ENCODE results near the gene TCF7L1. TPM values are rescaled to one million over a fixed set of nuclear protein-coding genes. Genes with fewer than 3 reads are reported as not detected.

Gene TCF7L1
- total RNA-seq, 2 experiments from 2014 or later = not detected

- TF ChIP-seq EZH2phosphoT487 (IDR thresholded peaks at IDR 0.05; ENCODE audit: borderline replicate concordance, low read depth, low read length) = no peak
- TF ChIP-seq CTCF (conservative IDR thresholded peaks at IDR 0.05; ENCODE audit: low read length) = peak; percentile 56
Measured at GRCh38 chr2:85215081-85215447, 81.9 kb downstream of the TCF7L1 start.

GRCh38 chr2:85215448-85216401 lies 82.5 kb downstream of the TCF7L1 start:
- no peak overlapping the region for H3K27ac ChIP-seq (ENCODE audit: low read depth, low read length, poor library complexity, severe bottlenecking)
- no peaks in the 10 kb centered on the region for H3K9me3 ChIP-seq (ENCODE audit: low read length)
- H3K79me2 ChIP-seq (ENCODE audit: insufficient read depth, low read depth, low read length) = no peaks in the 10 kb centered on the region
- intact Hi-C loops (cut with micrococcal nuclease; ENCODE audit: unreplicated experiment) = no loop called here
- DNase-seq (ENCODE audit: low spot score) = no peak
- no peaks in the 10 kb centered on the region for H3K4me1 ChIP-seq (ENCODE audit: insufficient read depth, low read length, poor library complexity, severe bottlenecking)
- H4K20me1 ChIP-seq (ENCODE audit: insufficient read depth, low read length) = no peaks in the 10 kb centered on the region
- no peak overlapping the region for H3K4me3 ChIP-seq (ENCODE audit: low read depth, low read length, poor library complexity, severe bottlenecking)
- CTCF ChIA-PET (ENCODE audit: unreplicated experiment) = no interaction called here
- no peaks in the 10 kb centered on the region for H3K9me2 ChIP-seq (ENCODE audit: insufficient read depth, low read length)
- POLR2A ChIA-PET = no interaction called here
- TF ChIP-seq CTCF (conservative IDR thresholded peaks at IDR 0.05; ENCODE audit: low read length) (peak; percentile 28; the same call in 1 of the 2 replicates), EZH2phosphoT487 (IDR thresholded peaks at IDR 0.05; ENCODE audit: borderline replicate concordance, low read depth, low read length) (no peak)
- no TSS peak for BruUV-seq (replicated peaks)
- H3K36me3 ChIP-seq (ENCODE audit: insufficient read depth, low read length) = no peaks in the 10 kb centered on the region
- H3K4me2 ChIP-seq (ENCODE audit: low read length) = no peak overlapping the region
- H2AFZ ChIP-seq (ENCODE audit: low read length) = no peak overlapping the region

More at GRCh38 chr2:85215081-85215447, 81.9 kb downstream of the TCF7L1 start:
- no peaks in the 10 kb centered on the region for H3K9me3 ChIP-seq (ENCODE audit: low read length)
- H3K9me2 ChIP-seq (ENCODE audit: insufficient read depth, low read length) = no peaks in the 10 kb centered on the region
- H3K4me1 ChIP-seq (ENCODE audit: insufficient read depth, low read length, poor library complexity, severe bottlenecking) = no peaks in the 10 kb centered on the region
- no peak overlapping the region for H2AFZ ChIP-seq (ENCODE audit: low read length)
- BruUV-seq (replicated peaks) = no TSS peak
- no peaks in the 10 kb centered on the region for H4K20me1 ChIP-seq (ENCODE audit: insufficient read depth, low read length)
- H3K79me2 ChIP-seq (ENCODE audit: insufficient read depth, low read depth, low read length) = no peaks in the 10 kb centered on the region
- intact Hi-C loops (cut with micrococcal nuclease; ENCODE audit: unreplicated experiment) = no loop called here
- no peak overlapping the region for H3K4me3 ChIP-seq (ENCODE audit: low read depth, low read length, poor library complexity, severe bottlenecking)
- H3K4me2 ChIP-seq (ENCODE audit: low read length) = no peak overlapping the region
- H3K27ac ChIP-seq (ENCODE audit: low read depth, low read length, poor library complexity, severe bottlenecking) = no peak overlapping the region
- POLR2A ChIA-PET = no interaction called here
- no peaks in the 10 kb centered on the region for H3K36me3 ChIP-seq (ENCODE audit: insufficient read depth, low read length)
- peak; percentile 8 for DNase-seq (ENCODE audit: low spot score)
- CTCF ChIA-PET (ENCODE audit: unreplicated experiment) = no interaction called here

DNA sequence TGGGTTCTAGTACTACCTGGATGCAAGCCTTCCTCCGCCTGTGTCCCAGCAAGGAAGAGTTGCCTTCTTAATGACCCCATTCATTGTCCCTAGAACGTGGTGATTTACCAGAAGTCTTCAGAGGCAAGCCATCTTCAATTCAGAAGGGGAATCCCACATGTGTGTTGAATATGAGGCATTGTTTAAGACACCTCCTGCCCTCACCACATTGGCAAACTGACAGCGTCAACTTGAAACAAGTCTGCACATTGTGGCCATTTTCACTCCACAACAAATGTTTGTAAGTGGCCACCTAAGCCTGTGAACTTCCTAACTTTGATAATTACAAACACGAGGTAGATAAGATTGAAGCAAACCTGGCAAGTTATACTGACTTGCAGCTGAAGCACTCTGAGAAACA lies 83.7 kb downstream of the TCF7L1 start:
- no peak for DNase-seq (ENCODE audit: low spot score)
- Histone ChIP-seq H3K4me1 (ENCODE audit: insufficient read depth, low read length, poor library complexity, severe bottlenecking) (no peaks in the 10 kb centered on the region), H3K9me2 (ENCODE audit: insufficient read depth, low read length) (no peaks in the 10 kb centered on the region), H3K9me3 (ENCODE audit: low read length) (no peaks in the 10 kb centered on the region), H2AFZ (ENCODE audit: low read length) (no peak overlapping the region), H3K36me3 (ENCODE audit: insufficient read depth, low read length) (no peaks in the 10 kb centered on the region), H3K4me3 (ENCODE audit: low read depth, low read length, poor library complexity, severe bottlenecking) (no peak overlapping the region), H3K4me2 (ENCODE audit: low read length) (no peak overlapping the region), H3K27ac (ENCODE audit: low read depth, low read length, poor library complexity, severe bottlenecking) (no peak overlapping the region), H4K20me1 (ENCODE audit: insufficient read depth, low read length) (no peaks in the 10 kb centered on the region), H3K79me2 (ENCODE audit: insufficient read depth, low read depth, low read length) (no peaks in the 10 kb centered on the region)
- no TSS peak for BruUV-seq (replicated peaks)
- intact Hi-C loops (cut with micrococcal nuclease; ENCODE audit: unreplicated experiment) = no loop called here
- TF ChIP-seq CTCF (conservative IDR thresholded peaks at IDR 0.05; ENCODE audit: low read length) = no peak
- TF ChIP-seq EZH2phosphoT487 (IDR thresholded peaks at IDR 0.05; ENCODE audit: borderline replicate concordance, low read depth, low read length) = no peak
- ChIA-PET POLR2A (no interaction called here), CTCF (ENCODE audit: unreplicated experiment) (no interaction called here)

Data from OCI-LY7 (cell line).